ENCODE measurements around the gene ERFL.

DNA sequence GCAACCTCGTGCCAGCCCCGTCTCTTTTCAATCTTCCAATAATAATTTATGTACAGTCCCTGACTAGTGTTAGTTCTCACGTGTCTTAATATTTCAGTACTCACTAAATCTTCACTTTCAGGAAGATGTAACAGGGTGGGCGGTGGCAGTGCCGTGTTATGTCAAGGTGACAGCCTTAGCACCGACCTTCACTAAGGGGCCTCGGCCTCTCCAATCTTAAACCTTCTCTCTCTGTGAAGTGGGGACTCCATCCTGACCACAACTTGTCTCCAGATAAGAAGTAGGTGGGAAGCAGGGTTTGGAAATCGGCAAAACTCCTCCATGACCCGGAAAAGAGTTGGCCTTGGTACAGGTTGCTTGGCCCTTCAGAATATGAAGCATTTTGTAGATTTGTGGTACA is 66.4 kb downstream of the ERFL start:
- TF ChIP-seq, protein P1, sequence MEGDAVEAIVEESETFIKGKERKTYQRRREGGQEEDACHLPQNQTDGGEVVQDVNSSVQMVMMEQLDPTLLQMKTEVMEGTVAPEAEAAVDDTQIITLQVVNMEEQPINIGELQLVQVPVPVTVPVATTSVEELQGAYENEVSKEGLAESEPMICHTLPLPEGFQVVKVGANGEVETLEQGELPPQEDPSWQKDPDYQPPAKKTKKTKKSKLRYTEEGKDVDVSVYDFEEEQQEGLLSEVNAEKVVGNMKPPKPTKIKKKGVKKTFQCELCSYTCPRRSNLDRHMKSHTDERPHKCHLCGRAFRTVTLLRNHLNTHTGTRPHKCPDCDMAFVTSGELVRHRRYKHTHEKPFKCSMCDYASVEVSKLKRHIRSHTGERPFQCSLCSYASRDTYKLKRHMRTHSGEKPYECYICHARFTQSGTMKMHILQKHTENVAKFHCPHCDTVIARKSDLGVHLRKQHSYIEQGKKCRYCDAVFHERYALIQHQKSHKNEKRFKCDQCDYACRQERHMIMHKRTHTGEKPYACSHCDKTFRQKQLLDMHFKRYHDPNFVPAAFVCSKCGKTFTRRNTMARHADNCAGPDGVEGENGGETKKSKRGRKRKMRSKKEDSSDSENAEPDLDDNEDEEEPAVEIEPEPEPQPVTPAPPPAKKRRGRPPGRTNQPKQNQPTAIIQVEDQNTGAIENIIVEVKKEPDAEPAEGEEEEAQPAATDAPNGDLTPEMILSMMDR (conservative IDR thresholded peaks at IDR 0.05; ENCODE audit: low read length): no peak
- TF ChIP-seq EZH2phosphoT487 (IDR thresholded peaks at IDR 0.05; ENCODE audit: borderline replicate concordance, low read depth, low read length): no peak

All from OCI-LY7 (cell line).